C4-2B (cell line): ENCODE data around the gene TRAF3IP3.

Experiments used
- ZFX ChIP-seq: fragments of 450-650 bp; IDR thresholded peaks from 2 replicates; pipeline ENCODE4 v1.6.1; 2017
- TF ChIP-seq, protein P1 (sequence below): fragments of 450-650 bp; conservative IDR thresholded peaks from 2 replicates; pipeline ENCODE4 v1.5.1; 2017; ENCODE audit warnings: mild to moderate bottlenecking

DNA sequence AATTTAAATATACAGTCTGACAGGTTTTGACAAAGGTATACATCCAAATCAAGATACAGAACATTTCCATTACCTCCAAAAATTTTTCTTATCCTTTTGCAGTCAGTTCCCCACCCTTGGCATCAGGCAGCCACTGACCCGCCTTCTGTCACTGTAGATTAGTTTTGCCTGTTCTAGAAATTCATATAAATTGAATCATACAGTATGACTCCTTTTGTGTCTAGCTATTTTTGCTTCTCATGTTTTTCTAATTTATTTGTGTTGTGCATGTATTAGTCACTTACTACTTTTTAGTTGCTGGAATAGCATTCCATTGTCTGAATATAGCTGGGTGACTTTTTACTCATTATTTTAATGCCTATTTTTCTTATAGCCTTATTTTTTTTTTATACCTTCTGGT lies 75.8 kb downstream of the TRAF3IP3 start:
- TF ChIP-seq, protein P1, sequence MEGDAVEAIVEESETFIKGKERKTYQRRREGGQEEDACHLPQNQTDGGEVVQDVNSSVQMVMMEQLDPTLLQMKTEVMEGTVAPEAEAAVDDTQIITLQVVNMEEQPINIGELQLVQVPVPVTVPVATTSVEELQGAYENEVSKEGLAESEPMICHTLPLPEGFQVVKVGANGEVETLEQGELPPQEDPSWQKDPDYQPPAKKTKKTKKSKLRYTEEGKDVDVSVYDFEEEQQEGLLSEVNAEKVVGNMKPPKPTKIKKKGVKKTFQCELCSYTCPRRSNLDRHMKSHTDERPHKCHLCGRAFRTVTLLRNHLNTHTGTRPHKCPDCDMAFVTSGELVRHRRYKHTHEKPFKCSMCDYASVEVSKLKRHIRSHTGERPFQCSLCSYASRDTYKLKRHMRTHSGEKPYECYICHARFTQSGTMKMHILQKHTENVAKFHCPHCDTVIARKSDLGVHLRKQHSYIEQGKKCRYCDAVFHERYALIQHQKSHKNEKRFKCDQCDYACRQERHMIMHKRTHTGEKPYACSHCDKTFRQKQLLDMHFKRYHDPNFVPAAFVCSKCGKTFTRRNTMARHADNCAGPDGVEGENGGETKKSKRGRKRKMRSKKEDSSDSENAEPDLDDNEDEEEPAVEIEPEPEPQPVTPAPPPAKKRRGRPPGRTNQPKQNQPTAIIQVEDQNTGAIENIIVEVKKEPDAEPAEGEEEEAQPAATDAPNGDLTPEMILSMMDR, result no peak
- TF ChIP-seq ZFX, result no peak
